Measurements from ENCODE around the gene TMEM203. TPM values are rescaled to one million over a fixed set of nuclear protein-coding genes. Genes with fewer than 3 reads are reported as not detected.

TMEM203 gene
- total RNA-seq, 2 donors from 2014 or later: 12.0 to 35.2 TPM

- H3K36me3 ChIP-seq: no peaks in the 10 kb centered on the region
- DNase-seq (ENCODE audit: low spot score): no peak
- no peak for ATAC-seq (ENCODE audit: insufficient number of reproducible peaks, low FRiP score, low read depth)
- TF ChIP-seq CTCF (IDR thresholded peaks at IDR 0.05): no peak
- no peak overlapping the region for H3K27ac ChIP-seq
- H3K27me3 ChIP-seq (replicated peaks; ENCODE audit: insufficient read depth): no peaks in the 10 kb centered on the region
- H3K4me1 ChIP-seq (ENCODE audit: control insufficient read depth in 1 of 2, low read depth in 2 of 2): peaks cover 27 to 62% of the 10 kb centered on the region in 2 donors
- H3K9me3 ChIP-seq: no peaks in the 10 kb centered on the region
- H3K4me3 ChIP-seq: peak overlapping the region; percentile 69
Measured at GRCh38 chr9:137199411-137200121, 5.9 kb downstream of the TMEM203 start.

DNA sequence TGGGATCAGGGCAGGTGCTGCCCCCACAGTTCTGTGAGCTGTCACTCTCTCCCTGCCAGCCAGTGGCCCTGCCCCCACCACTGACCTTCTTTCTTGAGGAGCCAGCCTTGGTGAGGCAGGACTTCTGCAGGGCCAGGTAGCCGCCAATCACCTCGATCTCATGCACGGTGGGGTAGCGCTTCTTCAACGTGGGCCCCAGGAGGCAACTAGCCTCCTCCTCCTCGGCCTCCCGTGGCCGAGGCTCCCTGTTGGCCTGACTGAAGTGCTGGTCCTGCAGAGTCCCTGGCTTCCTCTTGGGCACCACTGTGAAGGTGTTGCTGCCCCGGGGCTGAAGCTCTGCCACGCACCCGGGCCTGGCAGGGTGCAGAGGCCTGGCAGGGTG is 6.6 kb downstream of the TMEM203 start:
- no peak overlapping the region for H3K27ac ChIP-seq
- ATAC-seq (ENCODE audit: insufficient number of reproducible peaks, low FRiP score, low read depth) (no peak), DNase-seq (ENCODE audit: low spot score) (no peak)
- H3K27me3 ChIP-seq (replicated peaks; ENCODE audit: insufficient read depth): no peaks in the 10 kb centered on the region
- no peak for TF ChIP-seq CTCF (IDR thresholded peaks at IDR 0.05)
- no peaks in the 10 kb centered on the region for H3K36me3 ChIP-seq
- peaks cover 20 to 55% of the 10 kb centered on the region in 2 donors for H3K4me1 ChIP-seq (ENCODE audit: control insufficient read depth in 1 of 2, low read depth in 2 of 2)
- peak overlapping the region; percentile 69 for H3K4me3 ChIP-seq
- no peaks in the 10 kb centered on the region for H3K9me3 ChIP-seq

DNA sequence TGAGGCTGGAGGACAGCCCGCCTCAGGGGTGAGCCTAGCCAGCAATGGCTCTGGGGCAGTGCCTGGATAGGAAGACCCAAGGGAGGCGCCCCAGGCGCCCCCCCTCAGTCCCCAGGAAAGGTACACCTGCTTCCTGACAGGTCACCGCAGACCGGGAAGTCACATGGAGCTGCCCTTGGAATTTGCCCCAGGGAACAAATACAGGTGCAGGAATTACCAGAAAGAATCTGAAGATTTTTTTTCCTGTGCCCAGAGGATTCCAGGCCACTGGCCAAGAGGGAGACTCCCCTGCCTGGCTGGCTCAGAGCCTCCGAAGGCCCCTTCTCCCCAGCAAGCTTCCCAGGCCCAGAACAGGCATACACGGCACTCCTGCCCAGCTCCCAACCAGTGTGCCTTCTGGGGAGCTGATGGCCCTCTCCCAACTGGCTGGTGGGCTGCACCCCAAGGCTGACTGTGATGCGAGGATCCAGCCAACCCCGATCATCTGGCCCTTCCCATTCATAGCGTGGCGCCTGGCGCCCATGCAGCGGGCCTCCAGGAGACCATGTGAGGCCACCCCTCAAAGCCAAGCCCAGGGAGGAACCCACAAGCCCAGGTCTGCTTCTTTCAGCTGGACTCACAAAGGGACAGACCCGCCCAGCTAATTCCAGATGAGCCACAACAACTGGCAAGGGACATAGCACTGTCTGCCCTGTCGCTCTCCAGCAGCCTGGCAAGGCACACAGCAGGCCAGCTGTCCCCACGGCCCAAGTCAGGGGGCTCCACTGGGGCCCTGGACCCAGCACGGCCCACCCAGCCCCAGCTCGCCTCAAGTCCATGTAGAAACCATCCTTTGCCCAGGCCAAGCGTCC is 7.2 kb downstream of the TMEM203 start:
- no peak for ATAC-seq (ENCODE audit: insufficient number of reproducible peaks, low FRiP score, low read depth)
- no peak overlapping the region for H3K27ac ChIP-seq

GRCh38 chr9:137195525-137196220 is 9.8 kb downstream of the TMEM203 start:
- Histone ChIP-seq H3K4me1 (ENCODE audit: control insufficient read depth in 1 of 2, low read depth in 2 of 2) (peaks cover 11 to 28% of the 10 kb centered on the region in 2 donors), H3K9me3 (no peaks in the 10 kb centered on the region), H3K27ac (no peak overlapping the region), H3K36me3 (peaks cover 9% of the 10 kb centered on the region), H3K4me3 (no peak overlapping the region), H3K27me3 (replicated peaks; ENCODE audit: insufficient read depth) (no peaks in the 10 kb centered on the region)
- ATAC-seq (ENCODE audit: insufficient number of reproducible peaks, low FRiP score, low read depth) (no peak), DNase-seq (ENCODE audit: low spot score) (no peak)
- TF ChIP-seq CTCF (IDR thresholded peaks at IDR 0.05): no peak

More for the DNA sequence above, 7.2 kb downstream of the TMEM203 start:
- TF ChIP-seq CTCF (IDR thresholded peaks at IDR 0.05): no peak
- no peak for DNase-seq (ENCODE audit: low spot score)
- H3K9me3 ChIP-seq: no peaks in the 10 kb centered on the region
- peaks cover 19 to 49% of the 10 kb centered on the region in 2 donors for H3K4me1 ChIP-seq (ENCODE audit: control insufficient read depth in 1 of 2, low read depth in 2 of 2)
- H3K4me3 ChIP-seq: no peak overlapping the region
- no peaks in the 10 kb centered on the region for H3K36me3 ChIP-seq
- no peaks in the 10 kb centered on the region for H3K27me3 ChIP-seq (replicated peaks; ENCODE audit: insufficient read depth)

DNA sequence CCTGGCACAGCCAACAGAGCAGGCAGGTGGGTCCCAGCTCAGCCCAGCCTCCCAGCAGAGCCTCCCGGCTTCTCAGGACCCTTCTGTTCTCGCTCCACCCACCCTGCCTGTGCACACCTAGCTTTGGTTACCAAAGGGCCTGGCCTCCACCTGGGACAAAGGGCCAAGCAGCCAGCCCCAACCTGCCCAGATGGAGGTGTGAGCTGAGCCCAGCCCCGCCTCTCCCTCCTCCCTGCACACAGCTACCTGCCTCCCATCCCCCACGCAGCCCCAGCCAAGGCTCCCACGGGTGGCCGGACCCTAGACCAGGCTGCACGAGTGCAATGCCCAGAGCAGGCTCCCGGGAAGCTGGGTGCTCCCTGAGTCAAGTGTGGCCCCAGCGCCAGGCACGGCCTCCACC is 10.5 kb downstream of the TMEM203 start:
- no peak overlapping the region for H3K27ac ChIP-seq
- H3K4me1 ChIP-seq (ENCODE audit: control insufficient read depth in 1 of 2, low read depth in 2 of 2): peaks cover 16 to 36% of the 10 kb centered on the region in 2 donors
- ATAC-seq (ENCODE audit: insufficient number of reproducible peaks, low FRiP score, low read depth): no peak

More for the DNA sequence above, 10.5 kb downstream of the TMEM203 start:
- Histone ChIP-seq H3K9me3 (no peaks in the 10 kb centered on the region), H3K27me3 (replicated peaks; ENCODE audit: insufficient read depth) (no peaks in the 10 kb centered on the region), H3K4me3 (no peak overlapping the region), H3K36me3 (peaks cover 13% of the 10 kb centered on the region)
- no peak for DNase-seq (ENCODE audit: low spot score)
- no peak for TF ChIP-seq CTCF (IDR thresholded peaks at IDR 0.05)
